HCT116 (cell line): ENCODE results near the gene CEP112. TPM values are rescaled to one million over a fixed set of nuclear protein-coding genes. Genes with fewer than 3 reads are reported as not detected.

ENCODE experiments used
- ATAC-seq: fragments of 200-7000 bp; cut with Tn5 transposase; 2 replicates; pipeline ENCODE4 v1.9.1; 2020; ENCODE audit warnings: mild to moderate bottlenecking, moderate library complexity
- BruUV-seq: library from RNA; stranded (reverse); fragments of 400-500 nt; replicated peaks from 2 replicates; lab custom pipeline; 2021; lab: Mats Ljungman, UMichigan
- CTCF ChIA-PET: fragments of 300-600 bp; sonication (Branson Sonifier 250); formaldehyde crosslinking; loops from one replicate; lab custom pipeline; 2021; ENCODE audit warnings: antibody characterized with exemption; lab: Charles Lee
- POLR2A ChIA-PET: fragments of 300-600, 350-600 bp; sonication (Branson Sonifier 250); formaldehyde crosslinking; loops from one replicate; lab custom pipeline; 2021; ENCODE audit warnings: antibody characterized with exemption; lab: Charles Lee
- RAD21 ChIA-PET, 2 experiments: fragments of 300-600 bp; sonication (Branson Sonifier 250); formaldehyde crosslinking; loops; one replicate each; lab custom pipeline; 2023; ENCODE audit warnings: low total read pairs in 2 of 2; ENCODE audit not compliant: uncharacterized antibody in 2 of 2, unreplicated experiment in 2 of 2, low non-redundant PET in 1 of 2; lab: Charles Lee
- DNase-seq: peaks from one replicate; pipeline ENCODE4 v3.0.0-alpha.2; 2010; ENCODE audit warnings: low read depth, low spot score
- H2AFZ ChIP-seq: fragments of 200-600 bp; shearing (Covaris generic), sonication (generic); 2 replicates; pipeline ENCODE4 v1.6.1; 2017; ENCODE audit warnings: low read depth, mixed run types, mixed read lengths, antibody characterized with exemption, low read length; ENCODE audit not compliant: poor library complexity, severe bottlenecking
- H3K27ac ChIP-seq: 2 replicates; pipeline ENCODE4 v1.5.1; 2012; ENCODE audit warnings: low read depth, low read length
- H3K27me3 ChIP-seq: fragments of 200-600 bp; sonication (generic); 2 replicates; pipeline ENCODE4 v1.6.1; 2016; ENCODE audit warnings: mixed run types, low read length, mixed read lengths; ENCODE audit not compliant: insufficient read depth
- H3K36me3 ChIP-seq, 2 experiments: fragments of 200-500 bp in 1 of 2; fragments of 200-600 bp in 1 of 2; sonication (Bioruptor generic) in 1 of 2; sonication (generic) in 1 of 2; 2 replicates each; pipeline versions ENCODE4 v1.5.1 to v1.6.1; 2014 to 2016; ENCODE audit warnings: low read length in 2 of 2, inconsistent platforms in 1 of 2, mixed read lengths in 1 of 2, mixed run types in 1 of 2; ENCODE audit not compliant: insufficient read depth in 2 of 2, control insufficient read depth in 1 of 2
- H3K4me1 ChIP-seq, 2 experiments: fragments of 200-600 bp in 1 of 2; sonication (generic) in 1 of 2; 2 replicates each; pipeline versions ENCODE4 v1.5.1 to v1.6.1; 2012 to 2017; ENCODE audit warnings: low read length in 2 of 2, inconsistent platforms in 1 of 2, mild to moderate bottlenecking in 1 of 2, mixed read lengths in 1 of 2, mixed run types in 1 of 2, moderate library complexity in 1 of 2; ENCODE audit not compliant: insufficient read depth in 2 of 2, control insufficient read depth in 1 of 2
- H3K4me2 ChIP-seq: fragments of 200-600 bp; sonication (generic); 2 replicates; pipeline ENCODE4 v1.6.1; 2017; ENCODE audit warnings: mixed run types, low read length, mixed read lengths
- H3K4me3 ChIP-seq, 2 experiments: fragments of 200-600 bp in 1 of 2; sonication (generic) in 1 of 2; replicated peaks in 1 of 2; 2 replicates each; pipeline ENCODE4 v1.5.1; 2011 to 2016; ENCODE audit warnings: low read length in 2 of 2, control low read depth in 1 of 2, low read depth in 1 of 2, mild to moderate bottlenecking in 1 of 2, mixed read lengths in 1 of 2, mixed run types in 1 of 2
- H3K79me2 ChIP-seq: fragments of 200-600 bp; sonication (generic); 2 replicates; pipeline ENCODE4 v1.6.1; 2017; ENCODE audit warnings: mild to moderate bottlenecking, mixed run types, low read length, moderate library complexity, mixed read lengths; ENCODE audit not compliant: insufficient read depth
- H3K9ac ChIP-seq: fragments of 200-600 bp; sonication (generic); 2 replicates; pipeline ENCODE4 v1.6.1; 2016; ENCODE audit warnings: low read length, mixed read lengths
- H3K9me2 ChIP-seq: fragments of 200-600 bp; sonication (generic), shearing (Covaris generic); 2 replicates; pipeline ENCODE4 v1.6.1; 2017; ENCODE audit warnings: mixed run types, mild to moderate bottlenecking, moderate library complexity; ENCODE audit not compliant: insufficient read depth
- H3K9me3 ChIP-seq, 2 experiments: fragments of 200-500 bp in 1 of 2; fragments of 200-600 bp in 1 of 2; sonication (Bioruptor generic) in 1 of 2; sonication (generic) in 1 of 2; 2 replicates each; pipeline ENCODE4 v1.6.1; 2014 to 2017; ENCODE audit warnings: low read length in 2 of 2, mixed read lengths in 2 of 2, inconsistent platforms in 1 of 2, low read depth in 1 of 2, mild to moderate bottlenecking in 1 of 2, mixed run types in 1 of 2, moderate library complexity in 1 of 2; ENCODE audit not compliant: control insufficient read depth in 1 of 2, insufficient read depth in 1 of 2
- H4K20me1 ChIP-seq: fragments of 200-600 bp; sonication (generic), shearing (Covaris generic); 2 replicates; pipeline ENCODE4 v1.6.1; 2017; ENCODE audit warnings: mixed run types, mild to moderate bottlenecking, moderate library complexity; ENCODE audit not compliant: insufficient read depth
- CBX3 ChIP-seq: IDR thresholded peaks from 2 replicates; pipeline ENCODE4 v1.6.1; 2012; ENCODE audit warnings: low read depth
- EGR1 ChIP-seq: IDR thresholded peaks from 2 replicates; pipeline ENCODE4 v1.6.1; 2012; ENCODE audit warnings: low read depth
- ELF1 ChIP-seq: IDR thresholded peaks from 2 replicates; pipeline ENCODE4 v1.6.1; 2012; ENCODE audit warnings: low read depth, borderline replicate concordance
- EZH2 ChIP-seq: fragments of 200-600 bp; sonication (generic); IDR thresholded peaks from 2 replicates; pipeline ENCODE4 v1.6.1; 2017; ENCODE audit warnings: antibody characterized with exemption, mixed run types
- EZH2phosphoT487 ChIP-seq: fragments of 200-600 bp; IDR thresholded peaks from 2 replicates; pipeline ENCODE4 v1.6.1; 2018; ENCODE audit warnings: antibody characterized with exemption, borderline replicate concordance
- JUND ChIP-seq: IDR thresholded peaks from 2 replicates; pipeline ENCODE4 v1.6.1; 2012
- POLR2A ChIP-seq: IDR thresholded peaks from 2 replicates; pipeline ENCODE4 v1.7.0; 2011; ENCODE audit warnings: borderline replicate concordance; ENCODE audit not compliant: insufficient read depth, insufficient read length; ENCODE audit errors: extremely low read depth
- POLR2AphosphoS5 ChIP-seq: IDR thresholded peaks from 2 replicates; pipeline ENCODE4 v1.6.1; 2011; ENCODE audit warnings: mild to moderate bottlenecking, low read depth, low read length, moderate library complexity
- SP1 ChIP-seq: IDR thresholded peaks from 2 replicates; pipeline ENCODE4 v1.6.1; 2012; ENCODE audit warnings: low read depth
- YY1 ChIP-seq: IDR thresholded peaks from 2 replicates; pipeline ENCODE4 v1.6.1; 2011; ENCODE audit warnings: low read length, low read depth, moderate library complexity, mild to moderate bottlenecking; ENCODE audit not compliant: insufficient replicate concordance; ENCODE audit errors: extremely low read depth
- ZFX ChIP-seq: fragments of 450-650 bp; IDR thresholded peaks from 2 replicates; pipeline ENCODE4 v1.6.1; 2017
- ZNF274 ChIP-seq: fragments of 200-500 bp; sonication (Bioruptor generic); IDR thresholded peaks from 2 replicates; pipeline ENCODE4 v1.6.1; 2014; ENCODE audit warnings: mild to moderate bottlenecking, low read depth, low read length, inconsistent platforms
- intact Hi-C: fragments of 100-400 bp; cut with micrococcal nuclease; formaldehyde crosslinking; loops from 2 replicates; pipeline ENCODE4 v1.10.0; 2022
- total RNA-seq: library from RNA; stranded (reverse); gene quantifications from one replicate; pipeline ENCODE4 v1.2.1, GENCODE V29; 2021; ENCODE audit not compliant: unreplicated experiment
- TF ChIP-seq, protein P1 (sequence below): IDR thresholded peaks from 2 replicates; pipeline ENCODE4 v1.6.1; 2011; ENCODE audit warnings: mild to moderate bottlenecking, low read length, moderate library complexity; ENCODE audit not compliant: insufficient replicate concordance; ENCODE audit errors: extremely low read depth
- TF ChIP-seq, protein P2 (sequence below): IDR thresholded peaks from 2 replicates; pipeline ENCODE4 v1.6.1; 2012
- TF ChIP-seq, protein P3 (sequence below), 3 experiments: fragments of 200-600 bp in 1 of 3; sonication (generic) in 1 of 3; IDR thresholded peaks in 2 of 3; conservative IDR thresholded peaks in 1 of 3; 2 replicates each; pipeline ENCODE4 v1.5.1; 2012 to 2017; ENCODE audit warnings: low read depth in 2 of 3, low read length in 2 of 3, antibody characterized with exemption in 1 of 3, borderline replicate concordance in 1 of 3, control low read depth in 1 of 3, mild to moderate bottlenecking in 1 of 3, mixed read lengths in 1 of 3, mixed run types in 1 of 3, moderate library complexity in 1 of 3; ENCODE audit not compliant: insufficient read depth in 1 of 3

CEP112 gene
- total RNA-seq, 1 experiment from 2014 or later, result 10.9 TPM

DNA sequence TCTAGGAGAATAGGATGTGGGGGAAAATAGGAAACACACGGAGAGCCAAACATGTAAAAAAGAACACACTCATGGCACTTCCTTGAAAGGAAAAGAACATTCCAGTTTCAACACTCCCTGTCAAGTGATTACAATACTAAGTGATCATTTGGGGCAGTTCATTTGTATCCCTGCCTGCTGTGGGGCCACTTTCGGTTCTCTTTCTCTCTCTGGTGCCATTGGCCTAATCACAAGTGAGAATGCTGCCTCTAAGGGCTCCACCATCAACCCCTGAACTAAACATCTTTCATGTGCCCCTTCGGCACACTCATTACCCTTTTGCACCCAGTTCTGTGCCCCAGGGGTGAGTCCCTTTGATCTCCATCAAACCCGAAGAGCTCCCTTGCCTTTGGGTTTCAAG is 197.3 kb downstream of the CEP112 start:
- Histone ChIP-seq H3K27ac (no peak overlapping the region), H3K4me3 (no peak overlapping the region), H3K79me2 (no peaks in the 10 kb centered on the region), H3K4me2 (no peak overlapping the region), H3K9ac (no peak overlapping the region), H4K20me1 (no peaks in the 10 kb centered on the region), H3K4me1 (no peaks in the 10 kb centered on the region), H3K9me2 (no peaks in the 10 kb centered on the region), H3K36me3 (no peaks in the 10 kb centered on the region), H3K9me3 (no peaks in the 10 kb centered on the region), H3K27me3 (no peaks in the 10 kb centered on the region), H2AFZ (no peak overlapping the region)
- intact Hi-C loops, result no loop called here
- ATAC-seq, result no peak
- ChIA-PET RAD21 (no interaction called here), POLR2A (interaction anchor here (0.7 kb wide), 1 partner anchor 13 kb away, joined by 3 read pairs; no protein-coding TSS in a partner anchor), CTCF (no interaction called here)
- TF ChIP-seq EZH2phosphoT487, result no peak
- no peak for TF ChIP-seq EGR1
- TF ChIP-seq, protein P1, sequence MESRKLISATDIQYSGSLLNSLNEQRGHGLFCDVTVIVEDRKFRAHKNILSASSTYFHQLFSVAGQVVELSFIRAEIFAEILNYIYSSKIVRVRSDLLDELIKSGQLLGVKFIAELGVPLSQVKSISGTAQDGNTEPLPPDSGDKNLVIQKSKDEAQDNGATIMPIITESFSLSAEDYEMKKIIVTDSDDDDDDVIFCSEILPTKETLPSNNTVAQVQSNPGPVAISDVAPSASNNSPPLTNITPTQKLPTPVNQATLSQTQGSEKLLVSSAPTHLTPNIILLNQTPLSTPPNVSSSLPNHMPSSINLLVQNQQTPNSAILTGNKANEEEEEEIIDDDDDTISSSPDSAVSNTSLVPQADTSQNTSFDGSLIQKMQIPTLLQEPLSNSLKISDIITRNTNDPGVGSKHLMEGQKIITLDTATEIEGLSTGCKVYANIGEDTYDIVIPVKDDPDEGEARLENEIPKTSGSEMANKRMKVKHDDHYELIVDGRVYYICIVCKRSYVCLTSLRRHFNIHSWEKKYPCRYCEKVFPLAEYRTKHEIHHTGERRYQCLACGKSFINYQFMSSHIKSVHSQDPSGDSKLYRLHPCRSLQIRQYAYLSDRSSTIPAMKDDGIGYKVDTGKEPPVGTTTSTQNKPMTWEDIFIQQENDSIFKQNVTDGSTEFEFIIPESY, result no peak
- TF ChIP-seq SP1, result no peak
- TF ChIP-seq EZH2, result no peak
- TF ChIP-seq POLR2A, result no peak
- TF ChIP-seq ELF1, result no peak
- TF ChIP-seq, protein P2, sequence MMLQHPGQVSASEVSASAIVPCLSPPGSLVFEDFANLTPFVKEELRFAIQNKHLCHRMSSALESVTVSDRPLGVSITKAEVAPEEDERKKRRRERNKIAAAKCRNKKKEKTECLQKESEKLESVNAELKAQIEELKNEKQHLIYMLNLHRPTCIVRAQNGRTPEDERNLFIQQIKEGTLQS, result no peak
- no peak for TF ChIP-seq ZFX
- TF ChIP-seq POLR2AphosphoS5, result no peak
- TF ChIP-seq CBX3, result no peak
- TF ChIP-seq, protein P3, sequence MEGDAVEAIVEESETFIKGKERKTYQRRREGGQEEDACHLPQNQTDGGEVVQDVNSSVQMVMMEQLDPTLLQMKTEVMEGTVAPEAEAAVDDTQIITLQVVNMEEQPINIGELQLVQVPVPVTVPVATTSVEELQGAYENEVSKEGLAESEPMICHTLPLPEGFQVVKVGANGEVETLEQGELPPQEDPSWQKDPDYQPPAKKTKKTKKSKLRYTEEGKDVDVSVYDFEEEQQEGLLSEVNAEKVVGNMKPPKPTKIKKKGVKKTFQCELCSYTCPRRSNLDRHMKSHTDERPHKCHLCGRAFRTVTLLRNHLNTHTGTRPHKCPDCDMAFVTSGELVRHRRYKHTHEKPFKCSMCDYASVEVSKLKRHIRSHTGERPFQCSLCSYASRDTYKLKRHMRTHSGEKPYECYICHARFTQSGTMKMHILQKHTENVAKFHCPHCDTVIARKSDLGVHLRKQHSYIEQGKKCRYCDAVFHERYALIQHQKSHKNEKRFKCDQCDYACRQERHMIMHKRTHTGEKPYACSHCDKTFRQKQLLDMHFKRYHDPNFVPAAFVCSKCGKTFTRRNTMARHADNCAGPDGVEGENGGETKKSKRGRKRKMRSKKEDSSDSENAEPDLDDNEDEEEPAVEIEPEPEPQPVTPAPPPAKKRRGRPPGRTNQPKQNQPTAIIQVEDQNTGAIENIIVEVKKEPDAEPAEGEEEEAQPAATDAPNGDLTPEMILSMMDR (IDR thresholded peaks at IDR 0.05 in 2 of 3, conservative IDR thresholded peaks at IDR 0.05 in 1 of 3; ENCODE audit: borderline replicate concordance in 1 of 3, insufficient read depth in 1 of 3, low read depth in 2 of 3, low read length in 2 of 3), result no peak
- no peak for TF ChIP-seq ZNF274
- no peak for TF ChIP-seq YY1
- TF ChIP-seq JUND, result no peak
- BruUV-seq, result no TSS peak
- no peak for DNase-seq
